Tibial artery (tissue), 4 donors: ENCODE results near the gene TEAD2.

Experiments used
- DNase-seq, 2 donors: peaks; one replicate each; pipeline ENCODE4 v3.0.0-alpha.2; 2019
- H3K27ac ChIP-seq, 2 donors: fragments of 200-600 bp; sonication (generic) in 1 of 2; 1 replicate in 1 of 2; 2 replicates in 1 of 2; pipeline ENCODE4 v1.5.1; 2018 to 2019; ENCODE audit warnings: mild to moderate bottlenecking in 1 of 2
- H3K27me3 ChIP-seq, 2 donors: fragments of 200-600 bp; sonication (generic) in 1 of 2; one replicate each; pipeline versions ENCODE4 v1.5.1 to v1.6.0; 2016 to 2019
- H3K36me3 ChIP-seq, 3 donors: fragments of 200-600 bp; sonication (generic) in 2 of 3; one replicate each; pipeline ENCODE4 v1.5.1; 2016 to 2019; ENCODE audit warnings: mild to moderate bottlenecking in 2 of 3
- H3K4me1 ChIP-seq, 4 donors: fragments of 200-600 bp; sonication (generic) in 2 of 4; 1 replicate in 3 of 4; 2 replicates in 1 of 4; pipeline ENCODE4 v1.5.1; 2016 to 2019
- H3K4me3 ChIP-seq, 2 donors: fragments of 200-600 bp; sonication (generic) in 1 of 2; 1 replicate in 1 of 2; 2 replicates in 1 of 2; pipeline ENCODE4 v1.5.1; 2018 to 2019; ENCODE audit warnings: mild to moderate bottlenecking in 2 of 2
- H3K9me3 ChIP-seq, 3 donors: fragments of 200-600 bp; sonication (generic) in 1 of 3; one replicate each; pipeline ENCODE4 v1.5.1; 2016 to 2019
- intact Hi-C: fragments of 100-400 bp; cut with DNase I; formaldehyde crosslinking; loops from one replicate; pipeline ENCODE4 v1.15.0; 2023; ENCODE audit warnings: low total_unique reads
- TF ChIP-seq, protein P1 (sequence below), 2 experiments: fragments of 200-600 bp in 1 of 2; fragments of 450-650 bp in 1 of 2; IDR thresholded peaks; one replicate each; pipeline ENCODE4 v1.5.1; 2017 to 2019; ENCODE audit warnings: antibody characterized with exemption in 2 of 2, mild to moderate bottlenecking in 1 of 2, moderate library complexity in 1 of 2

TEAD2 gene

DNA sequence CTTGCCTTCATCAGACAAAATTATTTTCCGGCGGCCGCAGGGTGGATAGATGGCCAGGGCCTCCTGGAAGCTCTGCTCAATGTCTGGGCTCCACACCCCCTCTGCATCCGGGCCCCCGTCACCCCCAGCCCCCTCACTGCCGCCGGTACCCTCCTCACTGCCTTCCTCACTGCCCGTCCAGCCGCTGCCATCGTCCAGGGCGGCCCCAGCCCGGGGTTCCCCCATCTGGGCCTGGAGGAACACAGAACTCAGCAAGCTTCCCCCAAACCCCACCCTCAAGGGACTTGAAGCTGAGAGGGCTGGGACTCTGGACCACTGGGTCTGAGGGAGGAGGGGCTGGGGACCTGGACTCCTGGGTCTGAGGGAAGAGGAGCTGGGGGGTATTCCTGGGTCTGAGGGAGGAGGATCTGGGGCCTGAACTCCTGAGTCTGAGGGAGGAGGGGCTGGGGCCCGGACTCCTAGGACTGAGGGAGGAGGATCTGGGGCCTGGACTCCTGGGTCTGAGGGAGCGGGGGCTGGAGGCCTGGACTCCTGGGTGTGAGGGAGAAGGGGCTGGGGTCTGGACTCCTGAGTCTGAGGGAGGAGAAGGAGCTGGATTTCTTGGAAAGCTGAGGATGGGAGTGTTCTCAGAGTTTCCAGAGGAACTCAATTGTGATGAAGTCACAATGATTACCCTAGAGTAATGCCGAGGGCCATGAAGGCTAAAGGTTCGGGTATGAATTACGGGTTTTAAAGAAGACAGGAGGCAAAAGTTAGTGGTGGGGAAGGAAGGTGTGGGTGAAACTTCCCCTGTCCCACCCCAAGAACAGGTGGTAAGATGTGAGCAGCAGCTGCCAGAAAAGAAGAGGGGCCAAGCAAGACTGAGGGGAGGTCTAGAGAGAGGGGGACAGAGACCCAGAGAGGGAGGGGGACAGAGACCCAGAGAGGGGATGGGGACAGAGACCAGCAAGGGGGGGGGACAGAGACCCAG lies 2.1 kb downstream of the TEAD2 start:
- intact Hi-C loops = no loop called here
- Histone ChIP-seq H3K36me3 (peaks cover 23 to 43% (median 30%) of the 10 kb centered on the region in 3 donors), H3K27ac (peak overlapping the region; percentile 84 to 96), H3K9me3 (no peaks in the 10 kb centered on the region), H3K27me3 (no peaks in the 10 kb centered on the region), H3K4me1 (peaks cover 2 to 20% (median 11%) of the 10 kb centered on the region in 4 donors), H3K4me3 (no peak overlapping the region)
- DNase-seq = no peak
- TF ChIP-seq, protein P1, sequence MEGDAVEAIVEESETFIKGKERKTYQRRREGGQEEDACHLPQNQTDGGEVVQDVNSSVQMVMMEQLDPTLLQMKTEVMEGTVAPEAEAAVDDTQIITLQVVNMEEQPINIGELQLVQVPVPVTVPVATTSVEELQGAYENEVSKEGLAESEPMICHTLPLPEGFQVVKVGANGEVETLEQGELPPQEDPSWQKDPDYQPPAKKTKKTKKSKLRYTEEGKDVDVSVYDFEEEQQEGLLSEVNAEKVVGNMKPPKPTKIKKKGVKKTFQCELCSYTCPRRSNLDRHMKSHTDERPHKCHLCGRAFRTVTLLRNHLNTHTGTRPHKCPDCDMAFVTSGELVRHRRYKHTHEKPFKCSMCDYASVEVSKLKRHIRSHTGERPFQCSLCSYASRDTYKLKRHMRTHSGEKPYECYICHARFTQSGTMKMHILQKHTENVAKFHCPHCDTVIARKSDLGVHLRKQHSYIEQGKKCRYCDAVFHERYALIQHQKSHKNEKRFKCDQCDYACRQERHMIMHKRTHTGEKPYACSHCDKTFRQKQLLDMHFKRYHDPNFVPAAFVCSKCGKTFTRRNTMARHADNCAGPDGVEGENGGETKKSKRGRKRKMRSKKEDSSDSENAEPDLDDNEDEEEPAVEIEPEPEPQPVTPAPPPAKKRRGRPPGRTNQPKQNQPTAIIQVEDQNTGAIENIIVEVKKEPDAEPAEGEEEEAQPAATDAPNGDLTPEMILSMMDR (IDR thresholded peaks at IDR 0.05) = no peak

DNA sequence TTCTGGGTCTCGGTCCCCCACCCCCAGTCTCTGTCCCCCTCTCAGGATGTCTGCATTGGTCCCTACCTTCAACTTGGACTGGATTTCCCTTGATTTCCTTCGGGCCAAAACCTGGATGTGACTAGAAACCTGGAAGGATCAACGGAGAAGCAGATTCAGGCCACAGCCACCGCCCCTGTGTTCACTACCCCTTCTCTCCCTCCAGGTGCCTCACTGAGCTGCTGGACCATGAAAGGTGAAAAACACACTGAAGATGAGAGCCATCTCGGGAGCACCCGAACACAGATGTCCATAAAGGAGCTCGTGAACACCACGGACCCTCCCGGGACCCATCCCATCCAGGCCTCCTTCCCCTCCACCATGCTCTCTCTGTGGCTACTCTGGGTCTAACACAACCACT lies 5.0 kb downstream of the TEAD2 start:
- H3K4me3 ChIP-seq = no peak overlapping the region
- no peaks in the 10 kb centered on the region for H3K9me3 ChIP-seq
- peaks cover 0 to 15% (median 3%) of the 10 kb centered on the region in 4 donors for H3K4me1 ChIP-seq
- peaks cover 35 to 72% (median 53%) of the 10 kb centered on the region in 3 donors for H3K36me3 ChIP-seq
- H3K27me3 ChIP-seq = no peaks in the 10 kb centered on the region
- no peak for DNase-seq
- no peak overlapping the region for H3K27ac ChIP-seq
- intact Hi-C loops = no loop called here
- TF ChIP-seq, protein P1 (IDR thresholded peaks at IDR 0.05) = no peak

DNA sequence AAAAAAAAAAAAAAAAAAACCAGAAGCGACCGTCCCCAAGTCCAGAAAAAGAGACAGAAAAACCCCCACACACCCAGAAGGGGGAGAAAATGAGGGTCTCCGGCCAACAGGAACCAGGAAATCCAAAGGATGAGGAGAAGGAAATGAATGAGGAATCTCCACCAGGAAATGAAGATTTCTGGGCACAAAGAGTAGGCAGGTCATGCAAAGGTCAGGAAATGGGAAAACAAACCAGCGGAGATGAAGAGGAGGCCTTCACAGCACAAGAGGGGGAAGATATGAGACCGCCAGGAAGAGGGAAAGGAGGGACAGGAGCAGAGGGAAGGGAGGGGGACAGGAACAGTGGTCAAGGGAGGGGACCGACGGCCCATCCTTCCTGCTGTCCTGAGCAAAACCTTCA lies 5.8 kb downstream of the TEAD2 start:
- H3K9me3 ChIP-seq = no peaks in the 10 kb centered on the region
- H3K4me1 ChIP-seq = peaks cover 0 to 15% (median 3%) of the 10 kb centered on the region in 4 donors
- peaks cover 42 to 80% (median 58%) of the 10 kb centered on the region in 3 donors for H3K36me3 ChIP-seq
- H3K27ac ChIP-seq = no peak overlapping the region
- no peak overlapping the region for H3K4me3 ChIP-seq
- H3K27me3 ChIP-seq = no peaks in the 10 kb centered on the region
- intact Hi-C loops = no loop called here
- DNase-seq = no peak
- TF ChIP-seq, protein P1 (IDR thresholded peaks at IDR 0.05) = no peak

DNA sequence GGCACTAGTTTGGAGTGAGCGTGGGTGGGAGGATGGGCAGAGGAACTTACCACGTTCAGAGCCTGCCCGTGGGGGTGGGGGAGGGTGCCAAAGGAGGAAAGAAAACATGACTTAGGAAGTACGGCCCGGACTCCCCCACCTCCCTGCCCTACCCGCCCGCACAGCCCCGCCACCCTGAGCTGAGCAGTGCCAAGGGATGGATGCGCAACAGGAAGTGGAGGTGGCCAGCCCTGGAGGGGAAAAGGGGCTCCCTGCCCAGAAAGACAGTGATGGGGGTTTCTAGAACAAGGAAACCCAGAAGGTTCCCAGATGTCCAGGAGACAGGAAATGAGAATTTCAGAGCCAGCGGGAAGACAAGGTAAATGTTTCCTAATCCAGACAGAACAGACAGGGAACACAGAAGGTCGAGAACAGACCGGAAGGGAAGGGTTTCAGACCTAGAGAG lies 6.3 kb downstream of the TEAD2 start:
- TF ChIP-seq, protein P1 (IDR thresholded peaks at IDR 0.05) = no peak
- no peaks in the 10 kb centered on the region for H3K27me3 ChIP-seq
- H3K36me3 ChIP-seq = peaks cover 46 to 85% (median 59%) of the 10 kb centered on the region in 3 donors
- no peaks in the 10 kb centered on the region for H3K9me3 ChIP-seq
- no peak overlapping the region for H3K27ac ChIP-seq
- no peak for DNase-seq
- H3K4me1 ChIP-seq = peaks cover 0 to 11% (median under 1%) of the 10 kb centered on the region in 4 donors
- intact Hi-C loops = no loop called here
- H3K4me3 ChIP-seq = no peak overlapping the region

DNA sequence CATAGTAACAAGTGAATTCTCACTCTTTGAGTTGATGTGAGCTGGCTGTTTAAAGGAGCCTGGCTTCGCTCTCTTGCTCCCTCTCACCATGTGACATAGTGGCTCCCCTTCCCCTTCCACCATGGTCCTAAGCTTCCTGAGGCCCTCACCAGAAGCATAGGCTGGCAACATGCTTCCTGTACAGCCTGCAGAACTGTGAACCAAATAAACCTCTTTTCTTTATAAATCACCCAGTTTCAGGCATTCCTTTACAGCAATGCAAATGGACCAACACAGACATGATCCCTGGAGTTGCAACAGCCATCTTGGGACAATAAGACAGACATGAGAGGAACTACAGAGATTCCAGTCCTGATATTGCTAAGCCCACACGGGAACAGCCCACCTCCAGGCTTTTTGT lies 12.6 kb downstream of the TEAD2 start:
- H3K4me1 ChIP-seq = no peaks in the 10 kb centered on the region
- TF ChIP-seq, protein P1 (IDR thresholded peaks at IDR 0.05) = no peak
- H3K27me3 ChIP-seq = no peaks in the 10 kb centered on the region
- no peak overlapping the region for H3K27ac ChIP-seq
- peaks cover 65 to 100% (median 82%) of the 10 kb centered on the region in 3 donors for H3K36me3 ChIP-seq
- no peak overlapping the region for H3K4me3 ChIP-seq
- DNase-seq = no peak
- no peaks in the 10 kb centered on the region for H3K9me3 ChIP-seq
- intact Hi-C loops = loop anchor here (10.0 kb wide), 1 partner anchor 85 kb away; no protein-coding TSS in a partner anchor
